T-helper 17 cell (primary cell): ENCODE measurements around the gene TRAPPC2L. TPM values are rescaled to one million over a fixed set of nuclear protein-coding genes. Genes with fewer than 3 reads are reported as not detected.

Experiments used
- ATAC-seq: fragments of 150-1000 bp; cut with Tn5 transposase; 2 replicates; pipeline ENCODE4 v1.10.0; 2021; ENCODE audit warnings: mild to moderate bottlenecking, moderate library complexity
- DNase-seq, 3 donors: peaks; one replicate each; pipeline versions ENCODE4 v3.0.0 to v3.0.0-alpha.2; 2020 to 2021
- H3K9me3 ChIP-seq: one replicate; pipeline ENCODE4 v1.7.0; 2013; ENCODE audit warnings: low read length, mild to moderate bottlenecking; ENCODE audit not compliant: control insufficient read depth, poor library complexity, severe bottlenecking
- H3K27ac Mint-ChIP-seq: one replicate; pipeline ENCODE4 v1.8.0; 2022; ENCODE audit warnings: mild to moderate bottlenecking, moderate library complexity, mixed read lengths
- H3K27me3 Mint-ChIP-seq: one replicate; pipeline ENCODE4 v1.8.0; 2022; ENCODE audit warnings: mixed read lengths
- H3K36me3 Mint-ChIP-seq: one replicate; pipeline ENCODE4 v1.8.0; 2022; ENCODE audit warnings: low read depth, mixed read lengths
- H3K4me1 Mint-ChIP-seq: one replicate; pipeline ENCODE4 v1.8.0; 2022; ENCODE audit warnings: mild to moderate bottlenecking, mixed read lengths
- H3K4me3 Mint-ChIP-seq: one replicate; pipeline ENCODE4 v1.8.0; 2022; ENCODE audit warnings: mild to moderate bottlenecking, moderate library complexity, mixed read lengths
- total RNA-seq, 4 donors: library from RNA in 2 of 4; stranded (reverse) in 2 of 4; gene quantifications; one replicate each; pipeline ENCODE4 v1.2.3 and lab custom pipeline; 2022 to 2026

Gene TRAPPC2L
- total RNA-seq, 2 donors from 2014 or later: 33.5 to 43.0 TPM

DNA sequence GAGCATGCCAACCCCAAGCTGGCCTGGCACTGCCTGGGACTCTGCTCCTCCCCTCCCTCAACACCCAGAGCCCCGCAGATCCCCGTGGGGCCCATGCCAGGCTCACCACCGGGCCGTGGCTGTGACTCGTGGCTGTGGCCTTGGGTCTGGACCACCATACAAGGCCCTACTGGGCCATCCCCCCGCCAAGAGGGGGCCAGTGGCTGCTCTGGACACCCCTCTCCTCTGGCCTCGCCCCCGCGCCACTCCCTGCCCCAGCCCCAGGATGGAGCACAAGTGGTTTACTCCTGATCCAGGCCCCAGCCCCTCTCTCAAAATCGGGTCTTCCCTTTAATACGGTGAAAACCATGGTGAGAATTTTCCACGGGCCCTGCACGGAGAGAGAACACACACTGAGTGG is 6.5 kb downstream of the TRAPPC2L start:
- DNase-seq (no peak), ATAC-seq (no peak)
- H3K27ac Mint-ChIP-seq: no peak overlapping the region
- H3K4me3 Mint-ChIP-seq: no peak overlapping the region
- H3K36me3 Mint-ChIP-seq: peaks cover 2% of the 10 kb centered on the region
- no peaks in the 10 kb centered on the region for H3K27me3 Mint-ChIP-seq
- H3K4me1 Mint-ChIP-seq: peaks cover 3% of the 10 kb centered on the region
- no peaks in the 10 kb centered on the region for H3K9me3 ChIP-seq

DNA sequence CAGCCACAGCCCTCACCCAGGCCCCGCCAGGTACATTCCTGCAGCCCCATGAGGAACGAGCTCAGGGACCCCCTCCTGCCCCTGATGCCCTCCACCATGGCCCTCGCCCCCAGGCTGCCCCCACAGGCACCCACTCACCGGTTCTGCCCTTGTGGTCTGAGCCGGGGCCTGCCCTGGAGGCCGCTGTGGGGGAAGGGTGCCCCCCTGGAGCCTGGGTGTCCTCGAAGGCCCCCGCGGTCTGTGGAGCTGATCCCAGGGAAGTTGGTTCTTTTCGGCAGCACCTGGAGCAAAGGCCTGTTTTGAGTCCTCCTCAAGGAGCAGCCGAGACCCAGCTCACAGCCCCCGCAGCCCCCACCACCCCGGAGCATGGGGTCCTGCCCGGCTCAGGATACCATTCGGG is 7.2 kb downstream of the TRAPPC2L start:
- DNase-seq (no peak), ATAC-seq (no peak)
- H3K4me1 Mint-ChIP-seq: no peaks in the 10 kb centered on the region
- H3K4me3 Mint-ChIP-seq: no peak overlapping the region
- no peak overlapping the region for H3K27ac Mint-ChIP-seq
- H3K27me3 Mint-ChIP-seq: no peaks in the 10 kb centered on the region
- peaks cover 2% of the 10 kb centered on the region for H3K36me3 Mint-ChIP-seq
- H3K9me3 ChIP-seq: no peaks in the 10 kb centered on the region

DNA sequence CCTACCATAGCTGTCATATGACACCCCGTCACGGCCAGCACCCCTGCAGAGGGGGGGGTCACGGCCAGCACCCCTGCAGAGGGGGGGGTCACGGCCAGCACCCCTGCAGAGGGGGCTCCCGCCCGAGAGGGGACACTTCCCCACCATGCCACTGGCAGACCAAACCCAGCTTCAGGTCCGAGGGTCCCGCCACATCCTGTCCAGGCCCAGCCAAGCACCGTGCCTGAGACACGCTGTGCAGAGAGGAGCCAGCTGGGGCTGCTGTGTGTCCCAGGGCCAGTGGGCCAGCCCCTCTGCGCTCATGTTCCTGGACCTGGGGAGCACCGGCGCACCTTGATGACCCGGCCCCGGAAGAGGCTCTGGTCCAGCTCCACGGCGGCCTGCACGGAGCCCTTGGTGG is 7.6 kb downstream of the TRAPPC2L start:
- Mint-ChIP-seq H3K4me1 (no peaks in the 10 kb centered on the region), H3K4me3 (no peak overlapping the region)
- ATAC-seq: no peak

DNA sequence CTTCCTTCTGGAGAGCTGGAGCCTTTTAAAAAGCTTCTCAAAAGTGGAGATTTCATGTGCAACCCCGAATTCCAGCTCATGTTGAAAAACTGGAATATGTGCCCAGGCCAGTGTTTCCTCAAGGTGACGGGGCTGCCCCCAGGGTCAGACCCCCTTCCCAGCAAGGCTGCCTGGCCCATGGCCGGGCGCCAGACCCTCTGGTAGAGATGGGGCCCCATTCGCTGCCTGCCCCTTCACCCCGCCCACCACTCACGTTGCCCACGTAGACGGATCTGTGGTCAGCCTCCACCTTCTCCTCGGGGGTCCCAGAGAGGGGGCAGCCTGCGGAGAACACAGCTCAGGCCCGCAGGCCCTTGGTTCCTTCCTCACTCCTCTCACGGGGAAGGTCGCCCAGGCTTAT is 8.4 kb downstream of the TRAPPC2L start:
- no peak overlapping the region for H3K27ac Mint-ChIP-seq
- H3K4me1 Mint-ChIP-seq: no peaks in the 10 kb centered on the region
- no peak for ATAC-seq
- H3K4me3 Mint-ChIP-seq: no peak overlapping the region
- DNase-seq: no peak
- peaks cover 8% of the 10 kb centered on the region for H3K27me3 Mint-ChIP-seq
- H3K36me3 Mint-ChIP-seq: peaks cover 2% of the 10 kb centered on the region
- H3K9me3 ChIP-seq: no peaks in the 10 kb centered on the region

More for the DNA sequence above, 7.6 kb downstream of the TRAPPC2L start:
- DNase-seq: no peak
- Mint-ChIP-seq H3K27me3 (peaks cover 2% of the 10 kb centered on the region), H3K36me3 (peaks cover 2% of the 10 kb centered on the region), H3K27ac (no peak overlapping the region)
- no peaks in the 10 kb centered on the region for H3K9me3 ChIP-seq

DNA sequence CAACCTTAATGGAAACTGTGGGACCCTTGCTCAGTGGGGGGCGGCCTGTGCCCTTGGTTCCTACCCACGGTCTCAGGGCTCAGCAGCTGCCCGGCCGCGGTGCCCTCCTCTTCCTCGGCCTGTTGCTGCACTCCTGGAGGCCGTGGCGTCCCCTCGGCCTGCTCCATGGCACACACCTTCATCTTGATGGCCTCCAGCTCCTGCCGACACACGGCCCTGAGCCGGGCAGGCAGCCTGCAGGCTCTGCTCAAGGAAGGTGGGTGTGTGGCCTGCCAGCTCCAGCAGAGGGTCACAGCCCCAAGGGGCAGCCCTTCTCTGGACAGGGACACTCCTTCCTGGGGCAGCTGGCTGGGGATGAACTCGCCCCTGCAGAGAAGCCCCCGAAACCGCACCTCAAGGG is 8.8 kb downstream of the TRAPPC2L start:
- DNase-seq (no peak), ATAC-seq (no peak)
- H3K4me1 Mint-ChIP-seq: no peaks in the 10 kb centered on the region
- no peaks in the 10 kb centered on the region for H3K9me3 ChIP-seq
- no peak overlapping the region for H3K27ac Mint-ChIP-seq
- H3K27me3 Mint-ChIP-seq: peaks cover 12% of the 10 kb centered on the region
- peaks cover 2% of the 10 kb centered on the region for H3K36me3 Mint-ChIP-seq
- H3K4me3 Mint-ChIP-seq: no peak overlapping the region

DNA sequence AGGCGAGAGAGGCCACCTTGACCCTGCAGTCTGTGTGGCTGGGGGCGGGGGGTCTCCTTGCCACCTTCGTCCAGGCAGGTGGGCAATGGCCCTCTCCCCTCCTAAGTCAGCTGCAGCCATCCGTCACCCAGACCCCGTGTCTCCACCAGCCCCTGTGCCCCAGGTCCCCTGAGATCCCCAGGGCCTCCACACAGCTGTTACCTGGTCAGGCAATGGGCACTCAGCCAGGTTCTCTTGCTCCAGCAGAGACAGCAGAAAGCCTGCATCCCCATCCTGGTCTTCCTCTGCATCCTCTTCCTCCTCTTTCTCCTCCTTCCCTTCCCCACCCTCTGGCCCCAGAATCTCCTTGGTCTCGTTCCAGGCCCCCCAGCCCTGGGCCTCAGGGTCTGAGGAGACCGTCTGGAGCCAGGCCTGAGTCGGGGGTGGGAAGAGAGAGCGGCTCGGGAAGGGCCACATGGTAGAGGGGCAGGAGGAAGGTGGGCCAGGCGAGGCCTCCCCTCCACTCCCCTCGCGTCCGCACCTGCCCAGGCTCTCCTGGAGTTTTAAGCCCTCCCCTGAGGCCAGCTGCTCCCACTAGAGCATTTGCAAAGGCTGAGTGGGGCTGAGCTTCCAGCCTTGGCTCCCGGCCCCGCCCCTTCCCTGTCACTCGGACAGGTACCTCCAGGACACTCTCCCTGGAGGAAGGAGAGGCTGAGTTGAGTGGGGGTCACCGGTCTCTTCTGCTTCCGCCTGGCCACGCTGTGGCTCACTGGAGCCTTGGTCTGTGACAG is 9.4 kb downstream of the TRAPPC2L start, which contains the start of gene PABPN1L:
PABPN1L (minus strand) TSS at position 510 of the 770 bp plus-strand sequence; CDS start at position 456, 54 bp downstream.
- H3K4me1 Mint-ChIP-seq: peaks cover 3% of the 10 kb centered on the region
- peaks cover 17% of the 10 kb centered on the region for H3K27me3 Mint-ChIP-seq
- no peak within 1 kb of the TSS for H3K4me3 Mint-ChIP-seq
- H3K27ac Mint-ChIP-seq: no peak within 1 kb of the TSS
- no peaks in the 10 kb centered on the region for H3K36me3 Mint-ChIP-seq
- ATAC-seq (no peak), DNase-seq (no peak)
- H3K9me3 ChIP-seq: no peaks in the 10 kb centered on the region

DNA sequence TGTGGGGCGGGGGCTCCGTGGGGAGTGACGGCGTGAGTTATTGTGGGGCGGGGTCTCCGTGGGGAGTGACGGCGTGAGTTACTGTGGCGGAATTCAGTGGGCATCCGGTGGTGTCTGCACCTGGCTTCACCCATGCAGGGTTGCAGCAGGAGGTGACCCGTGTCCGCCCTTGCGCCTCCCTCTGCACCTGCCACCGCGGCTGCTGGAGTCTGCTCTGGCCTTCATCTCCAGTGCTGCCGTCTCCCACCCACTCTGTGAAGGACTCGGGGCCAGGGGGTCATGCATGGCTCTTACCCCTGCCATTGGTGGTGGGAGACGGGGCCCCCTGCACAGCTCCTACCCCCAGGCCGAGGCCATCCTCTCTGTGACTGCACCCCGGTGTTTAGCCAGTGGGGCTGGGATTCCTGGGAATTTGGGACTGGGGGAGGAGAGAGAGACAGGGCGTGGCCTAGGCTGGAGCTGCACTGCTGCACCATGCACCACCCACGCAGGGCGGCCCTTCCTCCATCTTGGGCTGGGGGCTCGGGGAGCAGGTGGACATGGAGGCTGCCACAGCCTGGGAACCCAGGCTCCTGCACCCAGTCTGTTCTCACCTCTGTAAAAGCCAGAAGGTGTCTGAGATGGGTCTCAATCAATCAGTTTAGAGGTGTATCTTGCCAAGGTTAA is 10.8 kb downstream of the TRAPPC2L start:
- no peaks in the 10 kb centered on the region for H3K9me3 ChIP-seq
- no peak for ATAC-seq
- Mint-ChIP-seq H3K27ac (no peak overlapping the region), H3K4me1 (peaks cover 3% of the 10 kb centered on the region), H3K4me3 (no peak overlapping the region), H3K27me3 (peaks cover 19% of the 10 kb centered on the region), H3K36me3 (no peaks in the 10 kb centered on the region)
- no peak for DNase-seq

DNA sequence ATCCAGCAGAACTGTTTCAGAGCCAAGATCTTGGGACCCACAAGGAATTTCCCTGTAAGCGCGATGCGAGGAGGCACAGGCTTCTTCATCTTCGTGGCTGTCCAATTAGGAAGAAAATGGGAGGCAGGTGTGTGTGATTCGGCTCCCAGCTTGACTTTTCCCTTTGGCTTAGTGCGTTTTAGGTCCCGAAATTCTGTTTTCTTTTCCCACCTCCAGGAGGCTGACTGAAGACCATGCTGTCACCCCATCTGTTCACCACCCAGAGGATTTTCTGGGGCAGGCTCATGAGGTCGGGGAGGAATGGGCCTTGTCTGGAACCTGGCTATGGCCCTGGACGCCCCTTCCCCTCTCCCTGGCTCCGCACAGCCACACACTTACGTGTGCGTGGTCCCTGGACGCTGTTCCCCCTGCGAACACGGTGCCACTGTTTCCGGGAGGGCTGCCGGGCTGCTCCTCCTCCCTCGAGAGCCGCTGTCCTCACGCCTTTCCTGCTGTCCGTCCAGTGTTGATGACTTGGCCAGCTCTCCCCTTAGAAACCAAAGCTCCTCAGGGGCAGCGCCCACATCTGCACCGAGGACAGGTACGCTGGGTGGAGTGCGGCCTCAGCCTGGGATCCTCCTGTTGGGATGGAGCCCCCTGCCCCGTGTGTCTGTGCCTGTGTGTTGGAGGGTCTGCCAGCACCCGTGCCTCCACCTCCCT is 12.2 kb downstream of the TRAPPC2L start:
- H3K27me3 Mint-ChIP-seq: peaks cover 19% of the 10 kb centered on the region
- H3K4me3 Mint-ChIP-seq: no peak overlapping the region
- ATAC-seq (no peak), DNase-seq (no peak)
- H3K4me1 Mint-ChIP-seq: peaks cover 3% of the 10 kb centered on the region
- H3K36me3 Mint-ChIP-seq: no peaks in the 10 kb centered on the region
- no peak overlapping the region for H3K27ac Mint-ChIP-seq
- no peaks in the 10 kb centered on the region for H3K9me3 ChIP-seq

DNA sequence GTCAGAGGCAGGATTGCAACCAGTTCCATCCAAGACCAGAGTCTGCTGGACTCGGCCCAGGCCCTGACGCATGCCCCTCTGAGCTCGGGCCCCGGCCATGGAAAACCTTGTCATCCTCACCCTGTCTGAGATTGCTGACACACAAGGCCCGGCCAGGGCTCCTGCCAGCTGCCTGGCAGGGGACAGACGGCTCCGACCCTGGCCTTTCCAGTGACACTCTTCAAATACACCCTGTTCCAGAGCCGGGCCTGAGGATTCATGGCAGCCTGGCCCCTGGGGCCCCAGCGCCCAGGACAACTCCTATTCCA is 12.7 kb downstream of the TRAPPC2L start:
- Mint-ChIP-seq H3K27ac (no peak overlapping the region), H3K27me3 (peaks cover 19% of the 10 kb centered on the region), H3K36me3 (no peaks in the 10 kb centered on the region), H3K4me3 (no peak overlapping the region), H3K4me1 (peaks cover 3% of the 10 kb centered on the region)
- ATAC-seq (no peak), DNase-seq (no peak)
- H3K9me3 ChIP-seq: no peaks in the 10 kb centered on the region

DNA sequence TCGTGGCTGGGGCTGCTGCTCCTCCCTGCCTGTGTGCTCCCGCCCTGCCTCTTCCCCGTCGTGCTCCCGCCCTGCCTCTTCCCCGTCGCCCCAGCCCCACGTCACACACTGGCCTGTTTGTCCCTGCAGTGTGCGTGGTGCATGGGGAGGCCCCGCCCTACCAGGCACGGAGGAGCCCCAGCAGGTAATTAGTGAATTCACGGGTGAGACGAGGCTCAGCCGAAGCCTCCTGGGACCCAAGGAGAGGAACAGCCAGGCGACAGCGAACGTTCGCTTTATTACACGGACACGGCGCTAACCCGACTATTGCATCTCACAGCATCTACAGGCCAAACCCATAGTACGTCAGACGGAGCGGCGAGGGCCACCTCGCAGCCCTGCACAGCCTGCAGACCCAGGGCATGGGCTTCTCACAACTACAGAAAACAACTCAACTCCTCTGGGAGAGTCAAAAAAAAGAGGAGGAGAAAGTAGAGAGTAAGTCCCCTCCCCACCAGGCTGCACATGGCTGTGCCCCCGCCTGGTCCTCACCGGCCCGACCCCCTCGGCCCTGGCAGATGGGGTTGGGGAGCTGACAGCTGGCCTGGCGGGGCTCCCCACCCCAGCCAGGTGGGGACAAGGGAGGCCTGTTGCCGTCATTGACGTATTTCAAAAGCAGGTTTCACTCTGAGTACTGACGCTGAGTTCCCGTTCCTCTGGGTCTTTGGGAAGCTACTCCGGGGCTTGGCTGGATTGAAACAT is 13.9 kb downstream of the TRAPPC2L start:
- Mint-ChIP-seq H3K4me1 (peaks cover 3% of the 10 kb centered on the region), H3K27ac (no peak overlapping the region), H3K4me3 (no peak overlapping the region), H3K36me3 (no peaks in the 10 kb centered on the region), H3K27me3 (peaks cover 19% of the 10 kb centered on the region)
- peak; percentile 39 for ATAC-seq
- no peaks in the 10 kb centered on the region for H3K9me3 ChIP-seq
- no peak for DNase-seq

DNA sequence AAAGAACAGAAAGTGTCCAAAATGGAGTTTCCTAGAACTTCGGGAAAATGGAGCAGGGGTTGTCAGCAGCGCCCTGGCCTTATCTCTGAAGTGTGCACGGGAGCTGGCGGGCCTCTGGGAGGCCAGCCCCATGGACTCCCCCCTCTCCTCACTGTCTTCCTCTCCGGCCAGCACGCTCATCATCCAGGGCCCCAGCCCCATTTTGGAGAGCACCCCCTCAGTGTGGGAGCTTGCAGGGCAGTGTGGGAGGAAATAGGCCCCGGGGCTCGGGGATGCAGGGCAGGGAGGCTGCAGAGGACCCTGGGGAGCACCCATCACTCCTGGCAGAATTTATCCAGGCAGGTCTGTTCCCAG is 14.4 kb downstream of the TRAPPC2L start:
- H3K9me3 ChIP-seq: no peaks in the 10 kb centered on the region
- no peak for DNase-seq
- peaks cover 3% of the 10 kb centered on the region for H3K4me1 Mint-ChIP-seq
- no peak overlapping the region for H3K4me3 Mint-ChIP-seq
- H3K27ac Mint-ChIP-seq: no peak overlapping the region
- H3K27me3 Mint-ChIP-seq: peaks cover 19% of the 10 kb centered on the region
- H3K36me3 Mint-ChIP-seq: no peaks in the 10 kb centered on the region
- no peak for ATAC-seq

DNA sequence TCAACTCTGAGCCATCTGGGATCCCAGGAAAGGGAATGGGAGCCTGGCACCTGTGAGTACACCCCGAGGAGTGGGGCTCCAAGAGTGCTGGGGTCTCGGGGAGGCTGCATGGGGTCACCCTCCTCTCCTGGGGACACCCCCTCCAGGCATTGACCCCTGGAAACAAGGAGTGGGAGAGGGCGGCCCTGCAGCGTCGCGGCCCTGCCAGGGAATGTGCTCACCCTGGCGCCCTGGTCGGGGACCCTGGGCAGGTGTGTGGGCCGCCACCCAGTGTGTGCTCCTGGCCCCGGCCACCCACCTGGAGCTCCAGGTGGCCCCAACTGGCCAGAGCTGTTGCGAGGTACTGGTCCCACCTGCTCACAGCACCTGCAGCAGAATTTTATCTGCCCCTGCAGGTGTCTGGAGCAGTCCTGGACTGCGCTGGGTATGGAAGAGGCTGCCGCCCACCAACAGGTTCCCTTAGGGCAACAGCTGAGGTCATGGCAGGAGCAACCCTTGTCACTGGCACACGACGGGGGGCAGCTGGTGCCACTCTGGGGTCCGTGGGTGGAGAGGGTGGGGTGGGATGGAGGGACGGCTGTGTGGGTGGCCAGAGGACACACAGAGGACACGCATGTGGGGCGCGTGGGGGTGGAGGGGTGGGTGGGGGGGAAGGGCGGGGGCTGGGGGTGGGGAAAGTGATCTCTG is 14.9 kb downstream of the TRAPPC2L start:
- Mint-ChIP-seq H3K27ac (no peak overlapping the region), H3K4me1 (peaks cover 3% of the 10 kb centered on the region), H3K36me3 (no peaks in the 10 kb centered on the region), H3K4me3 (no peak overlapping the region), H3K27me3 (peaks cover 19% of the 10 kb centered on the region)
- DNase-seq (no peak), ATAC-seq (no peak)
- H3K9me3 ChIP-seq: no peaks in the 10 kb centered on the region
